HG02623 (cell line): ENCODE measurements around the gene FIGNL1.

Experiments
- ATAC-seq: cut with Tn5 transposase; IDR thresholded peaks from one replicate; pipeline ENCODE4 v1.9.1; 2021; ENCODE audit warnings: moderate library complexity; ENCODE audit not compliant: unreplicated experiment

Gene FIGNL1

DNA sequence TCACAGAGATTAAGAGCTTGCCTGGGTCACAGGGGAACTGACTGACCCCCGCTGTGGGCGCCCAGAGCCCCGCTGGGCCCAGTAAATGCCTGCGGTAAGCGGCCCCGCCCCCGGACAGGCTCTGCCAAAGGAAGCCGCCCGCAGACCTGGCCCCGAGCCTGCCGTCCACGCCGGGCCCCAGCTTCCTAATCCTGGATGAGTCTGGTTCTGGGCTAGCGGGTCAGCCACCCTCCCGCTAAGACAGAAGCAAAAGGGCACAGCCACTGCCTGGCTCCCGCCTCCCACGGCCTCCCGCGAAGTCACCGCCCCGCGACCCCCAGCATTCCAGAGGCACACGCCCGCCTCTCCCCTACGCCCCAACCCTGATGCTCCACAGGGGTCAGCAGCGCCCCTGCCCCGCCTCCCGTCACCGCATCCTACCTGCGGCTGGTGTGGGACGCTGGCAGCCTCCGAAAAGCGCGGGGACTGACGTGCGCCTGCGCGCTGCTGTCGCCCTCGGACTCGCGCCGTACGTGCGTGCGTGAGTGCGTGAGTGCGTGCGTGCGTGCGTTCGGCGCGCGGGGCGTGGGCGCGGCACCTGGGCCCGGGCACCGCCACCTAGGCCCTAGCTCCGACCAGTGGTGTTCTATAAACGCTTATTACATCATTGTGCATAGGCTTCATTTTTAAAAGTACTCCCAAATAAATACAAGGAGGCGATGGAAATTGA lies at the start of gene FIGNL1:
FIGNL1 (minus strand) TSS at position 470 of the 709 bp plus-strand sequence. CDS start 3,063 bp downstream, outside the sequence.
- peak; percentile 75 for ATAC-seq

GRCh38 chr7:50499092-50499491 lies 48.9 kb upstream of the FIGNL1 start:
- no peak for ATAC-seq

GRCh38 chr7:50497968-50498367 lies 47.8 kb upstream of the FIGNL1 start:
- ATAC-seq: no peak

DNA sequence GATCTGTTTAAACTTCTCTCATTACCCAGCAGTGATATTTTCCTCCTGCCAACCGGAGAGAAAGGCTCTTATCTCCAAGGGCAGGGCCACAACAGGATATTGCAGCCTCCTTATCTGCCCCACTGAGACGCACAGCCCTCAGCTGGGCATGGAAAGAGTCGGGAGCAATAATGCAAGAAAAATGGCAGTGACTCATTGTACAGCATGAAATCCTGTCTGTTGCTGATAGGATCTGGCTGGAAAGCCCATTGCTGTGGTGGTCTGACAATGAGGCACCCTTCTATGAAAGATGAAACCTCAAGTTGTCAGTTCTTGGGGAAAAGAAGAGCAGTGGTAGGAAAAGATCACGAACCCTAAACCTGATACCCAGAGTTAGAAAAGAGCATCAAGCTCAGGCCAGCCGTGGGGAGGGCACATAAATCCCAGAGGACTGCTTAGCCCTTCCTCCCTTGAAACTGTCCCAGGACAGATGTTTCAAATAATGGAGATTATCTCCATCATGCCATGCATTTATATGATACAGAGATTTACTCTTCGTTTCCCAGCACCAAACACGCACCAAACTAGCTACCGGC lies 47.0 kb upstream of the FIGNL1 start:
- no peak for ATAC-seq

DNA sequence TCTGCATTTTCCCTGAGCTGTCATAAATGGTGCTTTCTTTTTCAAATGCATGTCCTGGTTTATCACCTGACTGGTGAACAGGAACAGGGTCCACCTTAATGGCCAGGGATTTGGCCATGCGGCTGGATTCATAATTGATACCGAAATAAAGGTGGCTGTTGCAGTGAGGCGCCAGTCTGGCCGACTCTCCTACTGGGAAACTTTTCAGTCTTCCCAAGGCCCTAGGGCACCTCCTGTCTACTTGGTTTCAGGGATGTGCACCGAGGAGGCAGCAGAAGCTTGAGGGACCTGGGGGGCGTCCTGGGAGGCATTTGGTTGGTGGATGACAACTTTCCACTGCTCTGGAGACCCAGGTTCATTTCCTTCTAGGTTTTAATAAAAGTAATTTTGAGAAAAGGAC lies 46.4 kb upstream of the FIGNL1 start:
- ATAC-seq: no peak

GRCh38 chr7:50495746-50496145 lies 45.6 kb upstream of the FIGNL1 start:
- no peak for ATAC-seq

DNA sequence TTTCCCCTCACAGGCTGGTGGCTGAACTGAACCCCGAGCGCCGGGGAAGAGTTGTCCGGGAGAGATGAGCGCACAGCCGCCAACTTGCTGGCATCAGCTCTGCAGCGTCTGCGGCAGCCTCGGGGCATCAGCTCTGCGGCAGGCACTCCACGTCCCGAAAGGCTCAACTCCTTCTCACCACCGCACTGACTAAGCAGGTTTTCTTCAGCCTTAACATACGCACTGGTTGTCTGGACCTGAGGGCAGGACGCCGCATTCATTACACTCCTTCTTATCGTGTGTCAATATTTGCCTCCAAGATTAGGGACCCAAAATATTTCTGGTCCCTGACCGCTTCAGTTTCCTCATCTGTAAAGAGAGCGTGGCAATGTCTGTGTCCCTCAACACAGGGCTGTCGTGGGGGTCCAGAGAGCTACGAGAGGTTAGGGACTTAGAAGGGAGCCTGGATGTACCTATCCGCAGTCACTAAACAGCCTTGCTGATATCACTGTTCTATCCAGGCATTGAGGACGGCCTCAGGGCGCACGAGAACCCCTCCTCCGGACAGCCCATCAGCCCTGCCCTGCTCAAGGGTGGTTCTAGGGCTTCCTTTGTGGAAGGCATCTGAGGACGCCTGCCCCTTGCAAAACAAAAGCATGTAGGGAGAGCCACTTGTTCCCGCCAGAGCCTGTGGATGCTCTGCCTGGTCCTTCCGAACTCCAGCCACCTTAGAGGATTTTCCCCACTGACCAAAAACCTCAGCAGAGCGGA lies 42.8 kb upstream of the FIGNL1 start:
- no peak for ATAC-seq

- ATAC-seq: no peak
Observed at GRCh38 chr7:50491943-50492342, 41.8 kb upstream of the FIGNL1 start.

DNA sequence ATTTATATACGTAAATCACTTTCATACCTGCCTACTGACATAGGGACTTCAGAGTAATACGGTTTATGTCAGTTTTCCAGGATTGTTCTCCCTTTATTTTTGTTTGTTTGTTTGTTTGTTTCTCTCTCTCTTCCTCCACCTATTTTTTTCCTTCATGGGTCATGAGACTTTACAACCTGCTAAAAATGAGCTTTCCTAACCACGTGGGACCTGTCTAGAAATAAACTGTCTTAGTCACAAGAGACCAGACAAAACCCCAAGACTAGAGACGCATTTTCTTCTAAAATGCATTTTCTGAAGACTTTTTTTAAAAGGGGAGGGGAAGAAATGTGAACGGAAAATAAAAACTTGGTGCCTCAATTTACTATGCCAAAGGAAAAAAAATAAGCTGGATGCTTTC lies 41.1 kb upstream of the FIGNL1 start:
- no peak for ATAC-seq

DNA sequence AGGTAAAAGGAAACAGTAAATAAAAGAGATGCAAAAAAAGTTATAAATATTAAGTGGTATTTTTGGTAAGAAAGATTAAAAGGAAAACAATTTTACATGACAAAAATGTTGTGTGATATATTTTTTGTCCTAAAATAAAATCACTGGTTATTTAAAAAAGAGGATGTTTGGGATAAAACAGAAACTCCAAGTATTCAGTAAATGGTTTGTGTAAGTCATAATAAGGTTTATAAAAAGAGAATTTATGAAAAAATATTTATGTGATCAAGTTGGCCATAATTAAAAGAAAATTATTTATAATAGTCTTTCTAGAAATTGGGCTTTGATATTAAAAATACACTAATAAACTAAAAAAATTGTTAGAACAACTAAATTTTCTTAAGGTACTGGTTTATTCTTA lies 38.2 kb upstream of the FIGNL1 start:
- no peak for ATAC-seq

GRCh38 chr7:50486512-50486911 lies 36.4 kb upstream of the FIGNL1 start:
- no peak for ATAC-seq

GRCh38 chr7:50481867-50482266 lies 31.7 kb upstream of the FIGNL1 start:
- ATAC-seq: no peak

GRCh38 chr7:50480797-50481196 lies 30.6 kb upstream of the FIGNL1 start:
- no peak for ATAC-seq

- no peak for ATAC-seq
Observed at GRCh38 chr7:50479743-50480517, 29.8 kb upstream of the FIGNL1 start.

- ATAC-seq: no peak
Observed at GRCh38 chr7:50477640-50478039, 27.5 kb upstream of the FIGNL1 start.

GRCh38 chr7:50476953-50477625 lies 26.9 kb upstream of the FIGNL1 start:
- ATAC-seq: no peak

- ATAC-seq: no peak
Observed at GRCh38 chr7:50475340-50475739, 25.2 kb upstream of the FIGNL1 start.

DNA sequence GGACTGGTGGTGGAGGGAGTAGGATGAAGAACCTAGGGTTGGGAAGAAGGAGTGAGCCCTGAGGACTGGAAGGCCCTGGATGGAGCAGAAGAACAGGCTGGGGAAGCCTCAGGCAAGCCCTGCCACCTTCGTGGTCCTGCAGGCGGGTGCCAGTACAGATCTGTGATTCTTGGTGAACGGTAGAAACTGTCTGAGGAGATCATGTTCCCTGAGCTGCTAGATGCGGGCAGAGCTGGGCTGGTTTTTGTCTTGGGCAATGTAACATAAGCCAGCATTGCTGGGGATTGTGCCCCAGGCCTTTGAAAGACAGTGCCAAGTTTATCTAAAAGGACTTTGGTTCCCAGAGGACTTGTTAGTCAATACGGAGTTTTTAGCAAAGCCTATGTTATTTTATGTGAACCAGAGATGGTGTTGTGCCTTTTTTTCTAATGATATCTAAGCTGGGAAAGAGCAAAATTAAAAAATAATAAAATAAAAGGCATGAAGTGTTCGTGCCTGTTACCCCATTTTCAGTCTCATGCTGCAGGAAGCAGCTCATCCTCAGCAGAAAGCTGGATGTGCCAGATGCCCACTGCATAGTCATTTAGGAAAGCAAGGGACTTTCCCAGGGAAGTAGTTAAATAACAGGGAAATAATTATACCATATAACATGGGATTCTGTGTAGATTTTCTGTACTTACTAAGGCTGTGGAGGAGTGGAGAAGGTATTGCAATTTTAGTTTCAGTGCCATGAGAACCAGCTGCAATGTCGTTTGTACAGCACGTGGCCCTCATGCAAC lies 24.4 kb upstream of the FIGNL1 start:
- no peak for ATAC-seq

DNA sequence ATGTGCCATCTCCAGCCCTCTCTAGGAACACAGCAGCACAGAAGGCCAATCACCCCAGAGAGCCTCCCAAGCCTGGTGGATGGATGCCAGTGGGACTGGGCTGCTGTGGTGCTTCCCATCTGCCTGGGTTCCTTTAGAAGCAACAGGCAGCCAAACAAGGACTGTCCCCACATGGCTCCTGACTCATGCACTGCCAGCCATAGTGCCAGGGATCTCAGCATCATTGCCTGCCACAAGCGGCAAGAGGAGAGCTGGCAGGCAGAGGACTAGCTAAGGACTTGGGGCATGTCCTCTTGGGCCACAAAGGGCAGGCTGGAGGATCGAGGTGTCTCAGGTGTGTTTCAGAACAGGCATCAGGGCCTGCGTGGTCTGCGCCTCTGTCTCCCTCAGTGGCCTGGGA lies 23.4 kb upstream of the FIGNL1 start:
- no peak for ATAC-seq

GRCh38 chr7:50472427-50472826 lies 22.3 kb upstream of the FIGNL1 start:
- ATAC-seq: no peak
